Activated CD8-positive, alpha-beta memory T cell treated with anti-CD3 and anti-CD28 coated beads for 1 hour (primary cell): ENCODE measurements around the gene UBA52.
"Not testable (repeated sequence)": the region's sequence is repeated elsewhere in the genome, so short reads cannot be mapped to it uniquely, and the experiment has no call there.

Experiments
- DNase-seq, 2 donors: peaks; one replicate each; pipeline ENCODE4 v3.0.0-alpha.2; 2020; ENCODE audit warnings: low read depth in 1 of 2; ENCODE audit errors: extremely low read depth in 1 of 2

UBA52 gene

DNA sequence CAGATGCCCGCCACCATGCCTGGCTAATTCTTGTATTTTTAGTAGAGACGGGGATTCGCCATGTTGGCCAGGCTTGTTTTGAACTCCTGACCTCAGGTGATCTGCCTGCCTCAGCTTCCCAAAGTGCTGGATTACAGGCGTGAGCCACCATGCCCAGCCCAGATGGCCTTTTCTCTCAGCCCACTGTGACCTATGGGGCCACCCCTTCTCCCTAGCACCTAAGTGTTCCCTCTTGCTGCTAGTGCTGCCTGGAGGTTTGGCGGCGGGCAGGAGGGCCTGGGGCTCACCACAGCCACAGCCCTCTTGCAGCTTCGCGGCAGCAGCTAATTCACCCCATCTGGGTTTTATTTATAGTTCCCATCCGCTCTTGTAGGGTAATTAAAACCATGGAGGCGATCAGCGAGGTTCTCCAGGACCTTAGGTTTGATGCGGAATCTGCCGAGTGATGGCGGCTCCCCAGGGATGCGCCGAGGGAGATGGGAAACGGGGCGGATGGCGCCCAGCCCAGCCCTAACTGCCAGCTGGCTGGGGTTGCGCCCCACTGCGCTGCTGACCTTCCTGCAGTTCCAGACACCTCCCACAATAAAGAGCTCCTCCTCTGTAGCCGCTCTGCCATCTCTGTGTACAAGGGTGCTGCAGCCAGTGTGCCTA is 20.2 kb downstream of the UBA52 start:
- DNase-seq: no peak

DNA sequence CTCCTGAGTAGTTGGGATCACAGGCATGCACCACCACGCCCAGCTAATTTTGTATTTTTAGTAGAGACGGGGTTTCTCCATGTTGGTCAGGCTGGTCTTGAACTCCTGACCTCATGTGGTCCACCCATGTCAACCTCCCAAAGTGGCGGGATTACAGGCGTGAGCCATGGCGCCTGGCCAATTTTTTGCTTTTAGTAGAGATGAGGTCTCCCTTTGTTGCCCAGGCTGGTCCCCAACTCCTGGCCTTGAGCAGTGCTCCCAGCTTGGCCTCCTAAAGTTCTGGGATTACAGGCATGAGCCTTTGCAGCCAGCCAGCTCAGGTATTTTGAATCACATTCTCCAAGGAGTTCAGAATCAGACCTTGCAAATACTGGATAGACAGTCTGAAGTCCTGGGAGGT is 21.1 kb downstream of the UBA52 start:
- not testable (repeated sequence) for DNase-seq

DNA sequence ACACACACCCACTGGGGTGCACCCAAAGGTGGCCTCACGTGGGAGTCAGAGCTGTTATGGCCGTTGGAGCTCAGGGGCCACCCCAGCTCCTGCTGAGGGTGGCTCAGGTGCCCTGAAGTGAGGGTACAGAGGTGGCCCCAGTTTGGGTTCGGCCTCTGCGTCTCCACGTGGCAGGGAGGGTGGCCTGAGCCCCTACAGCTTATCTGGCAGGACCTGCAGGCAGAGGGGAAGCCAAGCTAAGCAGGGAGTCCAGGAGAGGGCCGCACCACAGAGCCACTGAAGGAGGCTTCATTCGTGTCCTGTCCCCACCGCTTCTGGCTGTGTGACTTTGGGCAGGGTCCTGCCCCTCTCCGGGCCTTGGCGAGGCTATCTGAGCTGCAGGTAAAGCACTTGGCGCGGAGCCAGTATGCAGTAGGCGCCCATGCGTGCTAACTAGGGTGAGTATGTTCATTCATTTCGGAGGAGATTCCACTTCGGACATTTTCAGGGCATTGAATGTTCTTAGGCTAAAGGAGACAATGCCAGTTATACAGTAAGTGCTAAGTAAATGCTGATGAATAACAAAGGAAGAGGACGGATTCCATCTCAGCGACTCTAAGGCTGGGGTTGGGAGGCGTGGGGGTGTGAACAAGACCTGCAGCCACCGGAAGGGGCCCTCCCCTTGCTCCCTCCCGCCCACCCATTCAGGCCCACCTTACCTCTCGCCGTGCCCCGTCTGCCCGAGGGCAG is 21.9 kb downstream of the UBA52 start:
- DNase-seq: no peak

DNA sequence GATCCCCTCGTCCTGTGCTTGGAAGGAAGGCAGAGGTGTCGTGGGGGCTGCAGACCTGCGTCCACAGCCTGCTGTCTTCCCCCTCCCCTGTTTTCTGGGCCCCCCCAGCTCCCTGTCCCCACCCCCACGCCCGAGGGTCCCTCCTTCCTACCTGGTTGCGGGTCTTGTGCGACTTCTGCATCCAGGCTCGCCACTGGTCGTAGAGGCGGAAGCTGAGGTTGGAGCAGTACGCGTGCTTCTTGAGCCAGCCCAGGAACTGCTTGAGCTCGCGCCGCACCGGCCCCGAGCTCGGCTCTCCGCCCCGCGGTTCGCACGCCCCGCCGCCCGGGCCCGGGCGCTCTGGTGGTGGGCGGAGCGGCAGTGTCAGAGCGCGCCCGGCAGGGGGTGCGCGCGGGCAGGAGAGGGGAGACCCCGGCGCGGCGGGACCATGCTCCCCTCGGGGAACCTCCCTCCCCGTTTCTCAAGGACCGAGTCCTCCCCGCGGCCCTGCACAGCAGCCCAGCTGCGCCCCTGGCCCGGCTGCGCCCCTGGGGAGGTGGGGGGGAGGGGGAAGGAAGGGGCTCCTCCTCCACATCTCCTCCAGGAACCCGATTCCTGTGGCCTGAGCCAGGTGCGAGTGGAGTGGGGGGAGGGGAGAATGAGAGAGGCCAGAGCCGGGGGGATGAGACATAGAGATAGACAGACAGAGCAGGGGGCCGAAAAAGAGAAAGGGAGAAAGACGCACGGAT is 22.6 kb downstream of the UBA52 start:
- peak; percentile 38 to 64 for DNase-seq

DNA sequence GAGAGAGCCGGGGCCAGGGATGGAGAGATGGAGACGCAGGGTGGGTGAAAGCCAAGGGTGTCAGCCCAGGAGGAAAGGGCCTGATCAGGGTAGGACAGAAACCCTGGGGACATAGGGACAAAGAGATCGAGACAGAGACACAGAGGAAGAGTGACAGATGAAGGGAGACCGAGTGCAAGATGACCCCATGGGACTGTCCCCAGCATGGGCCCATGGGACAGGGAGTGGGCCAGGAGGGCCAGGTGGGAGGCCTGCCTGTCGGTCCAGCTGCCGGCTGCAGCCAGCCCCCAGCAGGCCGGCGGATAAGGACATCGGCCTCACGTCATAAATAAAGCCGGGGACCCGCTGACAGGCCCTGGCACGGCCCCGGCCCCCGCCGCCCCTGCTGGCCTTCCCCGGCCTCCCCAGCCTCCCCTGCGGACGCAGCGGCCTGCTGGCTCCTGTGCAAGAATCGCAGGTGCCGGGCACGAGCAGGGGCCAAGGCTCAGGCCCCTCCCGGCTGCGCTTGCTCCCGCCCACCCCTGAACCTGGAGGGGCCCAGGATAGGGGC is 23.2 kb downstream of the UBA52 start:
- no peak for DNase-seq

DNA sequence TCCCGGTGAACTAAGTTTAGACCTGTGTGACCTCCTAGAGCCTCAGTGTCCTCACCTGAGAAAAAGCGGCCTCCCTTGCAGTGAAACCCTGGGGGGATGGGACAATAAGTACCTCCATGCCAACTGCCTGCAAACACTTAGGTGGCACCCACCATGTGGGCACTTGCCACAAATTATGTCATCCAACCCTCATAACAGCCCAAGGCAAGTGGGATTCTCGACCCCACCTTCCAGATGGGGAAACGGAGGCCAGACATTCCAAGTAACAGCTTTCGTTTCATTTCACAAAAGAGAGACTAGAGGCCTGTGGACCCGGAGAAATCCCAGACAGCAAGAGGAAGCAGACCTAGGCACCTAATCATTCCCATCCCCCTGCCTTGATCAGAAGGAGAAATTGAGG is 23.8 kb downstream of the UBA52 start:
- DNase-seq: no peak

DNA sequence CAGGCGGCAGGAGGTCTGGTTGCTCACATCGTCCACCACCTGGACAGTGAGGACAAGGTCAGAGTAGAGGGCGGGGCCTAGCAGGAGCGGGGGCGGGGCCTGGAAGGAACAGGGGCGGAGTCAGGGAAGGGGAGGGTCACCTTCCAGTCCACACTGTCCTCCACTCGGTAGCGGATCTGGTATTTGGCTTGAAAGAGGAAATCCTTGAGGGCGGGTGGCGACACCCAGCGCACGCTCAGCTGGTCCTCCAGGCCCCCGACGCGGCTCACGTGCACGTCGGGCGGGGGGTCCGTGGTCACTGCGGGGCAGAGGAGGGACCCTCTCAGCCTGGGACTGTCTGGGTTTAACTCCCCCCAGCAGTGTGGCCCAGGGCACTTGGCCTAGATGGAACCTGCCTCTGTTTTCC is 25.1 kb downstream of the UBA52 start:
- DNase-seq: no peak

DNA sequence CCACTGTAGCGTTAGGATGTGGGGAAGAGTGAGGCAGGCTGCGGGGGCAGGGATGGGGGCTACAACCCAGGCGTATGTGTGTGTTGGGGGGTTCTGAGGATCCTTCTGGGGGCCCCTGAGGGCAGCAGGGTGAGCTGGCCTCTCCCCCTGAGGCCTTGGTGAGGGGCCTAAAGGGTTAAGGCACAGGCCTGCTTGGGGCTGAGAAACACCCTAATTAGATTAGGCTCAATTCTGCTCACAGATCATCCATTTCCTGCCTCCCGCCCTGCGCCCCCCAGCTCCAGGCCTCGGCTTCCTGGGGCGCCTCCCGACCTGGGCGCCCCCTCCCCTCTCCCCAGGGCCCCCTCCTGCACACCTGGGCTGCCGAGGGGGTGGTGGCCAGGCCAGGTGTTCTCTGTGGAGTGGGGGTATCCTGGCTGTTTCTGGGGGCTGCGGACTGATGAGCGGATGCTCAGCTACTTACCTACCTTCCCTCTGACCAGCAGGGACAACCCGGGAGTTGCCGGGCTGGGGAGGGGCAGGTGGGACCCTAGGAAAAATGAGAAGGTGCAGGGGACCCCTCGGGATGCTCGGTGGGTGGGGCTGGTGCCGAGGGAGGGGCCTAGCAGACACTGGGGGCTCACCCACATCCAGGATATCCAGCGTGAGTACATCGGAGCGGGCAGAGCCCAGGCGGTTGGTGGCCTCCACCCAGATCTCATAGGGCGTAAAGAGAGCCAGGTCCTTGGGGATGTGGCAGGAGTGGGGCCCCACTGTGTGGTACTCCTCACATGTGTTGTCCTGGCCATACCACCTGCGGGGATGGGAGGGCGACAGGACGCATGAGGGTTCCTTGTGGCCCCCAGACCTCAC is 26.4 kb downstream of the UBA52 start:
- no peak for DNase-seq

DNA sequence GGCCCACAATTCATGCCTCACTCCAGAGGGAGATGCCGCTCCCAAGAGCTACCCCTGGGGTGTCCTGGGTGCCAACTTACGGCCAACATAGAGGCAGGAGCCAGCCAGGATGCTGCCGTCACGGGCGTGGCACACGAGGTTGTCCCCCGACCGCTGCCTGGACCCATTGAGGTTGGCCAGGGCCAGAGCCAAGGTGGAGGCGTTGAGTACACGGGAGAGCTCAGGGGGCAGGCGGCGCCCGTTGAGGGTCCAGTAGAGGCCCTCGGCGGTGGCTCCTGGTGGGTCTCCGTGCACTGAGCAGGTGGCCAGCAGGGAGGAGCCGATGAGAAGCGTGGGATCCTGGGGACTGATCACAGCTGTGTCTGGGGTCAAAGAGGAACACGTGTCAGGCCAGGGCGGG is 27.8 kb downstream of the UBA52 start:
- DNase-seq: no peak

DNA sequence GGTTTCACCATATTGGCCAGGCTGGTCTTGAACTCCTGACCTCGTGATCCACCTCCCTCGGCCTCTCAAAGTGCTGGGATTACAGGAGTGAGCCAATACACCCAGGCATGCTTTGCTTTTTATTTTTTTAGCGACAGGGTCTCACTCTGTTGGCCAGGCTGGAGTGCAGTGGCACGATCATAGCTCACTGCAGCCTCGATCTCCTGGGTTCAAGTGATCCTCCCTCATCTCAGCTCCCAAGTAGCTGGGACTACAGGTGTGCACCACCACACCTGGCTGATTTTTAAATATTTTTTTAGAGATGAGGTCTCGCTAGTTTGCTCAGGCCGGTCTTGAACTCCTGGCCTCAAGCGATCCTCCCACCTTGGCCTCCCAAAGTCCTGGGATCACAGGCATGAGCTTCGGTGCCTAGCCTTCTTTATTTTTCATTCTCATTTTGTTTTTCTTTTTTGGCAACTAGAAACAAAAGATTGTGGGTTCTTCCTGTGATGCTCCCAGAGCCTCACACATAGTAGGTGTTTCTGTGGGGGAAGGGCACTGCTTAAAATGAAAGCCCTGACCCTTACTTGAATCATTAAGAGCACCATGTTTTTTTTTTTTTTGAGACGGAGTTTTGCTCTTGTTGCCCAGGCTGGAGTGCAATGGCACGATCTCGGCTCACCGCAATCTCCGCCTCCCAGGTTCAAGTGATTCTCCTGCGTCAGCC is 29.2 kb downstream of the UBA52 start:
- not testable (repeated sequence) for DNase-seq

DNA sequence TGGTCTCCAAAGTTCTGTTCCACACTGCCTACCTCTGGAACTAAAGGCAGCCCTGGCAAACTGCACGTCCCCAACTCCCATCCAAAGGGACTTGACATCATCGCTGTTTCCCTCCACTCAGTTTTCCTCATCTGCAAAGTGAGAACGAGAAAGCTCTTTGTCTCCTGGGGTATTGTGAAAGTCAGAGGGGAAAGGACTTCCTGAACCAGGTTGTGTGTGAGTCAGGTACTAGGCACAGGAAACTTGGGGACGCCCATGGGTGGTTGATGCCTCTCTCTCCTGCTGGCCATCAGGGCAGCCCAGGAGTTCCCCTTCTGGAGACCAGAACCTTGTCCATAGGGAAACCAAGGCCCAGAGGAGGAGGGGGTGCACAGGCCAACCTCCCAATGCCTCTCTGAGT is 30.2 kb downstream of the UBA52 start:
- DNase-seq: no peak

DNA sequence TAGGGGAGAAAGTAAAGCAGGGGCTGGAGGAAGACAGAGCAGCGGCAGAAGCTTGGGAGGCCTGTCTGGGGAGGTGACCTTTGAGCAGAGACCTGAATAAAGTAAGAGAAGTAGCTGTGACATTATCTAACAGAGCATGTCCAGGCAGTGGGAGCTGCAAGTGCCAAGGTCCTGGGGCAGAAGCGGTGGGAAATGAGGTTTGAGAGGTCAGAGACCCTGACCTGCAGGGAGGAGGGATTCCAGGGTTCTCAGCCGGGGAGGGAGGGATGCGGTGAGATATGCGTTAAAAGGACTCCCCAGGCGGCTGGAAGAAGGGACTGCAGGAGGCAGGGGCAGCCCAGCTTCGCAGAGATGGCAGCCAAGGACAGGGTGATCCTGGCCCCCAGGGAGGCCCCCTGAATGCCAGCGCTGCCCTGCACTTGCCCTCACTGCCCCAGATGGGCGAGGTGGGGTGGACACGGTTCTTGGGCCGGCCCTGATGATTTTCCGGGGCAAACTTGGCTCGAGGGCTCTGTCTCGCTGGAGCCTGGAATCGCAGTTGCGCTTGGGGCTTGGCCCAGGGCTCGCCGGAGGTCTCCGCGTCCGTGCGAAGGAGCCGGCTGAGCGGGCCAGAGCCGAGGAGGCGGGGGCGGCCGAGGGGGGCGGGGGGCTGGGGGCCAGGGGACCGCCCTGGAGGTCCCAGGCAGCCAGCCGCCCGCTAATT is 31.7 kb downstream of the UBA52 start:
- no peak for DNase-seq

DNA sequence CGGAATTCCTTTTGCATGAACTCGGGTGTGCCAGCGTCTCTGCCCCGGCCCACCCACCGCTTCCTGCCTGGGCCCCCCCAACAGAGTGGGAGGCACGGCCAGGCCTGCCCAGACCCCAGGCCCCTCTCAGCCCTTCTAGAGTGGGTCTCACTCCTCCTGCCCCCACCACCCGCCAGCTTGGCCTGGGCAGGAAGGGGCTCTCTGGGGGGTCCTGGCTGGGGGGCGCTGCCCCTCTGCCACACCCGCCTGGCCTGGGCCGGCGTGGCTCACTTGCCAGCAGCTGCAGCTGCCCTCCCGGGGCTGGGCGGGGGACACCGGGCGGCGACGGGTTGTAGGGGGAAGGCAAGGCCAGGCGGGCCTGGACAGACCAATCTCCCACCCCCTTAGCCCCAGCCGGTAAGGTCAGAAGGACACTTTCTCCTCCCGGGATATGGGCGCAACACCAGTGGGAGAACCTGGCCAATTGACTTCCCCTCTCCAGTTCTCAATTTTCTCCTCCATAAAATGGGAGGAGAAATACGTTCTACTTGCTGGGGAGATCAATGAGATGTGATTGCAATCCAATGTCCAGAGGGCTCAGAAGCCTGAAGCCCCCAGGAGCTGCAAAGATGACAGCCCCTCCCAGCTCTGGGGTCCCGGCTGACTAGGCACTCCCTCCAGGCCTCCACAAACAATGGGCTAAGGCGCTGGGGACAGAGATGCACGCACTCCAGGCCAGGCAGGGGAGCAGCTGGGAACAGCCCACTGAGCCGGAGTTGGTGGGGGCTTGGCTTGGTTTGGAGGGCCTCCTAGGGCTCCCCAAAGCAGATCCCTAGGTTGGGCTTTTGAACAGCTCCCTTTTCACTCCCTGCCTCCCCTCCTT is 32.5 kb downstream of the UBA52 start:
- no peak for DNase-seq

DNA sequence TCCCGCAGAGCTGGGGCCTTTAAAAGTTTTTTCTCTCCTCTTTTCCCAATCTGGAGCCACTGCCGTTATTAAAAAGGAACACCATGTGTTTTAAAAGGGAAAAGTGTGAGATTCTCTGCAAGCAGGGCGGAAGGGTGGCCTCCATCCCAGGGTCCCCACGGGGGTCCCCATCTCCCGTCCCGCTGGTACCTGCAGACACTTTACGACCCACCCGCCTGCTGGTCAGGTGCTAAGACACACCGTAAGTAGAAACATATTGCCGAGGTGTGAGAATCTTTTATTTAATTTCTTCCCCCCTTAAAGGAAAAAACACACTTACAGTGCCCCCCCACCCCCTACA is 33.1 kb downstream of the UBA52 start:
- no peak for DNase-seq

DNA sequence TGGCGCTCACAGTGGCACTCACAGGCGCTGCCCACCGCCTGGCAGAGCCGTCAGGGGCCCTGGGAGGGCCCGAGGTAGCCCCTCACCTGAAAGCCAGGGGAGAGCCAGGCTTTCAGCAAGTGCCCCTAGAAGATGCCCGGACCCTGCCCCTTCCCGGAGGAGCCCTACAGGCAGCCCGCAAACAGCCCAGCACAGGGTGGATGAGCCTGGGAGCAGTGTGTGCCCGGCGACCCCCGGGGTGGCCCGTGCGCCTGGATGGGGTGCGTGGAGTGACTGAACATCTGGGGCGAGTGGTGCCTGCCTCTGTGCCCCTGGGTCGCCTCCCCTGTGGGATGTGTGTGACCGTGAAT is 33.5 kb downstream of the UBA52 start:
- no peak for DNase-seq

DNA sequence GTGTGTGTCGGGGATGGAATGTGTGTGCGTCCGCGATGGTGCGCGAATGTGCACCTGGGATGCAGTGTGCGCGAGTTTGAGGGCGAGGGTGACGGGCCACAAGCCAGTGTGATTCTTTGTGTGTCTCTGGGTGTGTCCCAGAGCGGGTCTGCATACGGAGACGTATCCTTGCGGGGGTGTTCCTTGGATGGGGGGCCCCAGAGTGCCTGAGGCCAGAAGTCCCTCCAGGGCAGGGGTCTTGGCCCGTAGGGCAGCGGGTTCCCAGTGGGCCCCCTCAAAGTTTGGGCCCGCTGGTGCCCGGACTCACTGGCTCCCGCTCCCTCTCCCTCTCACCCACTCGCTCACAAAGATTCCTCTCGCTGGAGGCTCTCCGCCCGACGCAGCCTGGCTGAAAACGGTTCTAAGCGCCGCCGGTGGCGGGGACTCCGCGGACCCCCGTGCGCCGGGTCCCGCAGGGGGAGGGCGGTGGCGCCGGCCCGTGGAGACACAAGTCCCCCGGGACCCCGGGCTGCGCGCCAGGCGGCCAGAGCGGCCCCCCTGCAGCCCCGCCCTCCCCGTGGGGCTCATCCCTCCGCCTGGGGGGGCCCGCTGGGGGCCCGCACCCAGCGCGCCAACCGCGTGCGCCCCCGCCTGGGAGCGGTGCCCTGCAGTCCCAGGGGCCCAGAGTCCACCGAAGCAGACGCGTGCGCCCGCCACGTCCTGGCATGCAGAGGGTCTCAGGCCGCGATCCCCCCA is 34.1 kb downstream of the UBA52 start:
- no peak for DNase-seq

DNA sequence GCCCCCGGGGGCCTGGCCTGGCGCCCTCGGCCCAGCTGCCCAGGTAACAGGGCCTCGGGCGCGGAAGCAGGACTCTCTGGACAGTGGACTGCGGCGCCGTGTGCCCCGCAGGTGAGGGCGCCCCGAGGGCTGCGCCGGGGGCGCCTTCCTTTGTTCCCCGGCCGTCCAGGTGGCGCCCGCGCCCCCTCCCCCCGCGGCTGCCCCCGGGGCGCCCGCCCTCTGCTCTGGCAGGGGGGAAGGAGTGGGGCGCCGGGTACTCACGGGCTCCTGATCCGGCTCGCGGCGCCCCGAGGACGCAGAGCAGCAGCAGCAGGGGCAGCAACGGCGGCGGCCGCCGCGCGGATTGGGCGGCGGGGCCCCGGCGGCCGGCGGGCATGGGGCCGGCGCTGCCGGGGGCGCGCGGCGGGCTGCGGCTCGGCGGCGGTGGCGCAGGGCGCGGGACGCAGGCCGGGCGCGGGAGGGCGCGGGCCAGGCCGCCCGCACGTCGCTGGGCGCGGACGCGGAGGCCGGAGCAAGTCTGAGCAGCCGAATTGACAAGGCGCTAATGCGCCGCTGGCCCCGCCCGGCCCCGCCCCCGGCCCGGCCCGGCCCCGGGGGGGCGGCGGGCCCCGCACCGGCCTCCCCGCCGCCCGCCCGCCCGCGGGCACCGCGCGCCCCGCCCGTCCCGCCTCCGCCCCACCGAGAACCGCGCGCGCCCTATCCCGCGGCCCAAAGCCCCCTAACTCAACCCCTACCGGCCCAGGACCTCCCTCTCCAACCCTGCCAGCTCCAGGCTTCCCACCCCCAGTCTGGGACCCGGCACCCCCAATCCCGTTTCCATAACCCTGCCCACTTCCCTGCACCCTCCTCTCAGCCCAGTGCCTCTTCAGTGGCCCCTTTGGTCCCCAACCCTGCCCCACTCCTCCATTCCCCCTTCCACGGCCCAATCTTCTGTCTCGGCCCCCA is 34.9 kb downstream of the UBA52 start, which contains the start of gene CRLF1:
Gene CRLF1 (minus strand): TSS at position 519 of the 945 bp plus-strand sequence. CDS start 143 bp downstream, at position 376.
- no peak for DNase-seq
